RCC 7860 (cell line): ENCODE measurements around the gene USP37.

Experiments
- DNase-seq: peaks from one replicate; pipeline ENCODE4 v3.0.0-alpha.2; 2015; ENCODE audit warnings: low spot score
- FAIRE-seq: peaks from 2 replicates; lab custom pipeline; 2012; peaks lifted over from hg19 to GRCh38; lab: Jason Lieb, UNC

The USP37 gene

DNA sequence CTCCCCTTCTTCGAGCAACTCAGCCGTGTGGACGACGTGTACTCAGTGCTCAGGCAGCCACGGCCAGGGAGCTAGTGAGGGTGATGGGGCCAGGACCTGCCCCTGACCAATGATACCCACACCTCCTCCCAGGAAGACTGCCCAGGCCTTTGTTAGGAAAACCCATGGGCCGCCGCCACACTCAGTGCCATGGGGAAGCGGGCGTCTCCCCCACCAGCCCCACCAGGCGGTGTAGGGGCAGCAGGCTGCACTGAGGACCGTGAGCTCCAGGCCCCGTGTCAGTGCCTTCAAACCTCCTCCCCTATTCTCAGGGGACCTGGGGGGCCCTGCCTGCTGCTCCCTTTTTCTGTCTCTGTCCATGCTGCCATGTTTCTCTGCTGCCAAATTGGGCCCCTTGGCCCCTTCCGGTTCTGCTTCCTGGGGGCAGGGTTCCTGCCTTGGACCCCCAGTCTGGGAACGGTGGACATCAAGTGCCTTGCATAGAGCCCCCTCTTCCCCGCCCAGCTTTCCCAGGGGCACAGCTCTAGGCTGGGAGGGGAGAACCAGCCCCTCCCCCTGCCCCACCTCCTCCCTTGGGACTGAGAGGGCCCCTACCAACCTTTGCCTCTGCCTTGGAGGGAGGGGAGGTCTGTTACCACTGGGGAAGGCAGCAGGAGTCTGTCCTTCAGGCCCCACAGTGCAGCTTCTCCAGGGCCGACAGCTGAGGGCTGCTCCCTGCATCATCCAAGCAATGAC, 163.6 kb downstream of the USP37 start:
- FAIRE-seq, result no peak

DNA sequence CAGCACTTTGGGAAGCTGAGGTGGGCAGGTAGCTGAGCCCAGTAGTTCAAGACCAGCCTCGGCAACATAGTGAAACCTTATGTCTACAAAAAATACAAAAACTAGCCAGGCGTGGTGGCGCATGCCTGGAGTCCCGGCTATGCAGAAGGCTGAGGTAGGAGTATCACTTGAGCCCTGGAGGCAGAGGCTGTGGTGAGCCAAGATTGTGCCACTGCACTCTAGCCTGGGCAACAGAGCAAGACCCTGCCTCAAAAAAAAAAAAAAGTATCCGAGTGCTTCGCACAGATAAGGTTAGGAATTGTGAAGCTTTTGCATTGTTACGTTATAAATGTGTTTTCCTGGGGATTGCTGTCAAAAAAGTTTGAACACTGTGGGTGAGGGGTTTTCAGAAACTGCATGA, 164.3 kb downstream of the USP37 start:
- DNase-seq (no peak), FAIRE-seq (no peak)

More for the DNA sequence above, 163.6 kb downstream of the USP37 start:
- DNase-seq, result no peak

DNA sequence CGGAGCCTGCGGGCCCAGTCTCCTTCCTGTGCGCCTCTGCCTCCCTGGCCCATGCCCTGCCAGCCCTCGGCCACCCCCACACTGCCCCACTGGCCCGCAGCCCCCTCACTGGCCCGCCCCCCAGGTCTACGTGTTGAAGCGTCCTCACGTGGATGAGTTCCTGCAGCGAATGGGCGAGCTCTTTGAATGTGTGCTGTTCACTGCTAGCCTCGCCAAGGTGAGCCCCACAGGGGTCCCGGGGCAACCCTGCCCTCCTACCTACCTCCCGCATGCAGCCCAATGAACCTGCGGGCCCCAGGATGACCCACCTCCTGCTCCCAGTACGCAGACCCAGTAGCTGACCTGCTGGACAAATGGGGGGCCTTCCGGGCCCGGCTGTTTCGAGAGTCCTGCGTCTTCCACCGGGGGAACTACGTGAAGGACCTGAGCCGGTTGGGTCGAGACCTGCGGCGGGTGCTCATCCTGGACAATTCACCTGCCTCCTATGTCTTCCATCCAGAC, 165.2 kb downstream of the USP37 start:
- no peak for FAIRE-seq
- no peak for DNase-seq

DNA sequence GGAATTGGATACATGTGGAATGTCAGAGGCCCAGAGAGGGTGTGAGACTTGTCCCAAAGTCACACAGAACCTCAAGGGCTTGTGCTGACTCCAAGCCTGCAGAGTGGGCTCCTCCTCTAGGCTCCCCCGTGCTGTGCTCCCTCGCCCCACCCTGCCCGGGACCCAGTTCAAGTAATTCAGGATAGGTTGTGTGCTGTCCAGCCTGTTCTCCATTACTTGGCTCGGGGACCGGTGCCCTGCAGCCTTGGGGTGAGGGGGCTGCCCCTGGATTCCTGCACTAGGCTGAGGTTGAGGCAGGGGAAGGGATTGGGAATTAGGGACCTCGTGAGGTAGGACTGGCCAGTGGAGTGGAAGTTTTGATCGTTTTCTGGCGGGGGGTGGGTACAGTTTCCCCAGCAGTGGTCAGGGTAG, 165.7 kb downstream of the USP37 start:
- DNase-seq (no peak), FAIRE-seq (no peak)

DNA sequence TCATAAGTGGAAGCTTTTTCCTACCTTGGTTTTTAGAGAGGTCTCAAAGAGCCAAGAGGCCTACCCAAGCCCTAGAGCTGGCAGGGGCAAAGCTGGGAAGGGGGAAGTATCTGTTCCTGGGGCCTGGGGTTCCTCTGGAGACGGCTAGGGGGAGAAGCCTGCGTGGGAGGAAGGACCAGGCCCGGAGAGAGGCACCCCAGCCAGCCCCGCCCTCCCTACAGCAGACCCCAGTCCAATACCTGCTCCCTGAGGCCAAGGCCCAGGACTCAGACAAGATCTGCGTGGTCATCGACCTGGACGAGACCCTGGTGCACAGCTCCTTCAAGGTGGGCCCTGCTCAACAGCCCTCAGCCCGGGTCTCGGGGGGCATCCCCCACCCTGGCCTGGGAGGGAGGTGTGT, 166.3 kb downstream of the USP37 start:
- DNase-seq (no peak), FAIRE-seq (no peak)

DNA sequence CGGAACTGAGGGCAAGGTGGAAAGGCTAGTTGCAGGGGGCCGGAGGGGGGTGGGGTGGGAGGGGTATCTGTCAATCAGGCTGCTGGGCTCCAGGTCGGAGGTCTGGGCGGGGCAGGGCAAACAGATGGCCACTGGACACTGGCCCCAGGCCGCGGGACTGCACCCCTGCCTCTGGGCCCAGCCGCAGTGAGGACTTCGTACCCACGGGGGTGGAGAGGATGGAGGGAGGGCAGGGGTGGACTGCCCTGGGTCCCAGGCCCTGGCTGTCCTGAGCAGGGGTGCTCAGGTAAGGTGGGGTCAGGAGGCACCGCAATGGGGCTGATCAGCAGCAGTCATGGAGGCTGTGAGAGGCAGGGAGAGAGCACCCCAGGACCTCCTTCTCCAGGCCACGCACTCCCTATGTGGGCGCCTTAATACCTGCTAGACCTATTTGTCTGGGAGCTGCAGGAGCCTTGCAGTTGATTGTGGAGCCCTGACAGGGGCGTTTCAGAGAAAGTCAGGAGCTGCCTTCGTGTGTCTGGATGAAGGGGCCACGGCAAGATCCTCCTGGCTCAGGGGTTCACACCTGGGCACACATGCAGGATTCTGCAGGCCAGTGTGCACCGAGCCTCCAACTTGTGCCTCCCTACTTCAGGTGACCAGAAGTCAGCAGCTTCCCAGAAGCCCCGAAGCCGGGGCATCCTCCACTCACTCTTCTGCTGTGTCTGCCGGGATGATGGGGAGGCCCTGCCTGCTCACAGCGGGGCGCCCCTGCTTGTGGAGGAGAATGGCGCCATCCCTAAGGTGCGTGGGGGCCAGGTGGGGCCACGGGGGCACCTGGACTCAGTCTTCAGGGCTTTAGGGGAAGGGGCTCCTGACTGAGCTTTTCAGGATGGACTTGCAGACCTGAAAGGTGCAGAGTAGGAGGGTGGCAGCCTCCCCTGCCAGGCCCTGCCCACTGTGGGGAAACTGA, 166.9 kb downstream of the USP37 start:
- no peak for DNase-seq

More for the DNA sequence above, 166.9 kb downstream of the USP37 start:
- no peak for FAIRE-seq
